ENCODE results near the gene BPIFA1. TPM values are rescaled to one million over a fixed set of nuclear protein-coding genes. Genes with fewer than 3 reads are reported as not detected.

The BPIFA1 gene
- total RNA-seq, 1 donor = not detected

GRCh38 chr20:33191955-33192354 is 43.8 kb upstream of the BPIFA1 start:
- no peak overlapping the region for H3K4me3 ChIP-seq (ENCODE audit: insufficient read depth, low read length)
- H3K4me1 ChIP-seq (ENCODE audit: insufficient read depth, low read length) = no peaks in the 10 kb centered on the region
- H3K9me3 ChIP-seq (ENCODE audit: low read depth, low read length) = no peaks in the 10 kb centered on the region
- TF ChIP-seq CTCF (IDR thresholded peaks at IDR 0.05; ENCODE audit: extremely low read depth, low read depth, low read length) = no peak
- no peaks in the 10 kb centered on the region for H3K79me2 ChIP-seq (ENCODE audit: insufficient read depth, low read length)
- H3K4me2 ChIP-seq (ENCODE audit: insufficient read depth, low read length) = no peak overlapping the region
- H2AFZ ChIP-seq (ENCODE audit: low read length) = no peak overlapping the region
- H4K20me1 ChIP-seq (ENCODE audit: insufficient read depth, low read length) = no peaks in the 10 kb centered on the region
- no peak overlapping the region for H3K27ac ChIP-seq (ENCODE audit: low read depth, low read length)
- DNase-seq (ENCODE audit: insufficient read length, low spot score, missing footprints) = no peak
- no peaks in the 10 kb centered on the region for H3K36me3 ChIP-seq (ENCODE audit: insufficient read depth, low read length)
- H3K27me3 ChIP-seq (ENCODE audit: insufficient read depth, low read length) = no peaks in the 10 kb centered on the region

GRCh38 chr20:33192912-33193501 is 42.8 kb upstream of the BPIFA1 start:
- Histone ChIP-seq H3K4me3 (ENCODE audit: insufficient read depth, low read length) (no peak overlapping the region), H4K20me1 (ENCODE audit: insufficient read depth, low read length) (no peaks in the 10 kb centered on the region), H3K27me3 (ENCODE audit: insufficient read depth, low read length) (no peaks in the 10 kb centered on the region), H2AFZ (ENCODE audit: low read length) (no peak overlapping the region), H3K4me1 (ENCODE audit: insufficient read depth, low read length) (no peaks in the 10 kb centered on the region), H3K27ac (ENCODE audit: low read depth, low read length) (no peak overlapping the region), H3K36me3 (ENCODE audit: insufficient read depth, low read length) (no peaks in the 10 kb centered on the region), H3K4me2 (ENCODE audit: insufficient read depth, low read length) (no peak overlapping the region), H3K79me2 (ENCODE audit: insufficient read depth, low read length) (no peaks in the 10 kb centered on the region), H3K9me3 (ENCODE audit: low read depth, low read length) (no peaks in the 10 kb centered on the region)
- DNase-seq (ENCODE audit: insufficient read length, low spot score, missing footprints) = no peak
- TF ChIP-seq CTCF (IDR thresholded peaks at IDR 0.05; ENCODE audit: extremely low read depth, low read depth, low read length) = no peak

GRCh38 chr20:33199026-33199425 is 36.8 kb upstream of the BPIFA1 start:
- H3K4me1 ChIP-seq (ENCODE audit: insufficient read depth, low read length) = no peaks in the 10 kb centered on the region
- no peak overlapping the region for H2AFZ ChIP-seq (ENCODE audit: low read length)
- no peaks in the 10 kb centered on the region for H3K27me3 ChIP-seq (ENCODE audit: insufficient read depth, low read length)
- H3K27ac ChIP-seq (ENCODE audit: low read depth, low read length) = no peak overlapping the region
- H3K9me3 ChIP-seq (ENCODE audit: low read depth, low read length) = no peaks in the 10 kb centered on the region
- no peaks in the 10 kb centered on the region for H4K20me1 ChIP-seq (ENCODE audit: insufficient read depth, low read length)
- no peak for DNase-seq (ENCODE audit: insufficient read length, low spot score, missing footprints)
- no peaks in the 10 kb centered on the region for H3K36me3 ChIP-seq (ENCODE audit: insufficient read depth, low read length)
- H3K4me2 ChIP-seq (ENCODE audit: insufficient read depth, low read length) = no peak overlapping the region
- no peaks in the 10 kb centered on the region for H3K79me2 ChIP-seq (ENCODE audit: insufficient read depth, low read length)
- no peak overlapping the region for H3K4me3 ChIP-seq (ENCODE audit: insufficient read depth, low read length)
- no peak for TF ChIP-seq CTCF (IDR thresholded peaks at IDR 0.05; ENCODE audit: extremely low read depth, low read depth, low read length)

GRCh38 chr20:33202451-33202850 is 33.3 kb upstream of the BPIFA1 start:
- Histone ChIP-seq H3K9me3 (ENCODE audit: low read depth, low read length) (no peaks in the 10 kb centered on the region), H3K4me2 (ENCODE audit: insufficient read depth, low read length) (no peak overlapping the region), H4K20me1 (ENCODE audit: insufficient read depth, low read length) (no peaks in the 10 kb centered on the region), H3K4me1 (ENCODE audit: insufficient read depth, low read length) (no peaks in the 10 kb centered on the region), H3K27ac (ENCODE audit: low read depth, low read length) (no peak overlapping the region), H3K36me3 (ENCODE audit: insufficient read depth, low read length) (no peaks in the 10 kb centered on the region), H2AFZ (ENCODE audit: low read length) (no peak overlapping the region), H3K79me2 (ENCODE audit: insufficient read depth, low read length) (no peaks in the 10 kb centered on the region), H3K27me3 (ENCODE audit: insufficient read depth, low read length) (no peaks in the 10 kb centered on the region), H3K4me3 (ENCODE audit: insufficient read depth, low read length) (no peak overlapping the region)
- TF ChIP-seq CTCF (IDR thresholded peaks at IDR 0.05; ENCODE audit: extremely low read depth, low read depth, low read length) = no peak
- no peak for DNase-seq (ENCODE audit: insufficient read length, low spot score, missing footprints)

All from osteoblast (primary cell).